Activated CD4-positive, CD25-positive, alpha-beta regulatory T cell treated with anti-CD3 and anti-CD28 coated beads, Interleukin-2, amount 50 U/mL, for 72 hours (primary cell): Measurements from ENCODE around the gene CSTPP1.
A peak's percentile ranks its signal among the peaks of the same experiment; 100 is the strongest.

Source experiments
- DNase-seq: peaks from one replicate; pipeline ENCODE4 v3.0.0; 2021

Gene CSTPP1

GRCh38 chr11:47143322-47143721 is 206.8 kb downstream of the CSTPP1 start:
- no peak for DNase-seq

- DNase-seq, result no peak
Observed at GRCh38 chr11:47144541-47144940, 208.0 kb downstream of the CSTPP1 start.

- no peak for DNase-seq
Observed at GRCh38 chr11:47147250-47147649, 210.7 kb downstream of the CSTPP1 start.

GRCh38 chr11:47147681-47148080 is 211.1 kb downstream of the CSTPP1 start:
- no peak for DNase-seq

- no peak for DNase-seq
Observed at GRCh38 chr11:47148270-47148669, 211.7 kb downstream of the CSTPP1 start.

- DNase-seq, result no peak
Observed at GRCh38 chr11:47148903-47149531, 212.5 kb downstream of the CSTPP1 start.

GRCh38 chr11:47149782-47150181 is 213.2 kb downstream of the CSTPP1 start:
- no peak for DNase-seq

- no peak for DNase-seq
Observed at GRCh38 chr11:47152126-47152952, 215.8 kb downstream of the CSTPP1 start.

- peak; percentile 60 for DNase-seq
Observed at GRCh38 chr11:47152953-47153950, 216.7 kb downstream of the CSTPP1 start.

- DNase-seq, result no peak
Observed at GRCh38 chr11:47154616-47155570, 218.3 kb downstream of the CSTPP1 start.

- no peak for DNase-seq
Observed at GRCh38 chr11:47155879-47156278, 219.3 kb downstream of the CSTPP1 start.

- no peak for DNase-seq
Observed at GRCh38 chr11:47156333-47156732, 219.8 kb downstream of the CSTPP1 start.

GRCh38 chr11:47156951-47157350 is 220.4 kb downstream of the CSTPP1 start:
- DNase-seq, result no peak

- no peak for DNase-seq
Observed at GRCh38 chr11:47157805-47158204, 221.2 kb downstream of the CSTPP1 start.

- no peak for DNase-seq
Observed at GRCh38 chr11:47158242-47158641, 221.7 kb downstream of the CSTPP1 start.

GRCh38 chr11:47160753-47161133 is 224.2 kb downstream of the CSTPP1 start:
- no peak for DNase-seq

GRCh38 chr11:47161134-47161854 is 224.7 kb downstream of the CSTPP1 start:
- peak; percentile 58 for DNase-seq

GRCh38 chr11:47161890-47162289 is 225.3 kb downstream of the CSTPP1 start:
- DNase-seq, result no peak

- DNase-seq, result no peak
Observed at GRCh38 chr11:47162426-47162825, 225.9 kb downstream of the CSTPP1 start.

- no peak for DNase-seq
Observed at GRCh38 chr11:47163193-47163592, 226.6 kb downstream of the CSTPP1 start.

- no peak for DNase-seq
Observed at GRCh38 chr11:47163898-47164297, 227.3 kb downstream of the CSTPP1 start.
